ENCODE measurements around the gene SERPINB4.
"Not testable (repeated sequence)": the region's sequence is repeated elsewhere in the genome, so short reads cannot be mapped to it uniquely, and the experiment has no call there.

SERPINB4 gene

GRCh38 chr18:63644142-63644541, at the start of gene SERPINB4:
SERPINB4 (minus strand) TSS chr18:63644256; CDS start chr18:63643577, 679 bp downstream.
- not testable (repeated sequence) for DNase-seq

GRCh38 chr18:63689064-63689463, 45.0 kb upstream of the SERPINB4 start:
- no peak for DNase-seq

GRCh38 chr18:63686871-63687270, 42.8 kb upstream of the SERPINB4 start:
- no peak for DNase-seq

GRCh38 chr18:63684718-63685117, 40.7 kb upstream of the SERPINB4 start:
- no peak for DNase-seq

- no peak for DNase-seq
Observed at GRCh38 chr18:63683890-63684289, 39.8 kb upstream of the SERPINB4 start.

GRCh38 chr18:63683152-63683551, 39.1 kb upstream of the SERPINB4 start:
- no peak for DNase-seq

- no peak for DNase-seq
Observed at GRCh38 chr18:63681449-63682340, 37.6 kb upstream of the SERPINB4 start.

GRCh38 chr18:63679820-63680606, 36.0 kb upstream of the SERPINB4 start:
- no peak for DNase-seq

- DNase-seq, result no peak
Observed at GRCh38 chr18:63677500-63678225, 33.6 kb upstream of the SERPINB4 start.

GRCh38 chr18:63676526-63677323, 32.7 kb upstream of the SERPINB4 start:
- DNase-seq, result no peak

GRCh38 chr18:63664571-63664970, 20.5 kb upstream of the SERPINB4 start:
- DNase-seq, result no peak

GRCh38 chr18:63661750-63662149, 17.7 kb upstream of the SERPINB4 start, which contains the start of gene SERPINB3:
SERPINB3 (minus strand) TSS chr18:63661893; CDS start chr18:63661216, 677 bp downstream.
- not testable (repeated sequence) for DNase-seq

GRCh38 chr18:63658920-63659319, 14.9 kb upstream of the SERPINB4 start:
- not testable (repeated sequence) for DNase-seq

GRCh38 chr18:63650271-63650670, 6.2 kb upstream of the SERPINB4 start:
- DNase-seq, result not testable (repeated sequence)

GRCh38 chr18:63648241-63648640, 4.2 kb upstream of the SERPINB4 start:
- DNase-seq, result no peak

- DNase-seq, result no peak
Observed at GRCh38 chr18:63646936-63647335, 2.9 kb upstream of the SERPINB4 start.

GRCh38 chr18:63644694-63645093, 638 bp upstream of the SERPINB4 start:
- not testable (repeated sequence) for DNase-seq

GRCh38 chr18:63642668-63643356, 1.2 kb downstream of the SERPINB4 start:
- DNase-seq, result not testable (repeated sequence)

- DNase-seq, result not testable (repeated sequence)
Observed at GRCh38 chr18:63641157-63641680, 2.8 kb downstream of the SERPINB4 start.

GRCh38 chr18:63637703-63638102, 6.4 kb downstream of the SERPINB4 start:
- no peak for DNase-seq

GRCh38 chr18:63627819-63628218, 16.2 kb downstream of the SERPINB4 start:
- no peak for DNase-seq

Measured in CD4-positive, alpha-beta T cell treated with Interleukin-4 for 1 hour (primary cell).